ENCODE measurements around the gene HOXC13.

GRCh38 chr12:53940443-53941014, 1.9 kb downstream of the HOXC13 start:
- TF ChIP-seq CTCF (IDR thresholded peaks at IDR 0.05) = no peak
- no peak for TF ChIP-seq POLR2AphosphoS5 (IDR thresholded peaks at IDR 0.05; ENCODE audit: low read depth, low read length)

Data from Panc1 (cell line).